Measurements from ENCODE around the gene CBLC.

GRCh38 chr19:44814517-44814916 lies 36.8 kb downstream of the CBLC start:
- TF ChIP-seq, protein P1, sequence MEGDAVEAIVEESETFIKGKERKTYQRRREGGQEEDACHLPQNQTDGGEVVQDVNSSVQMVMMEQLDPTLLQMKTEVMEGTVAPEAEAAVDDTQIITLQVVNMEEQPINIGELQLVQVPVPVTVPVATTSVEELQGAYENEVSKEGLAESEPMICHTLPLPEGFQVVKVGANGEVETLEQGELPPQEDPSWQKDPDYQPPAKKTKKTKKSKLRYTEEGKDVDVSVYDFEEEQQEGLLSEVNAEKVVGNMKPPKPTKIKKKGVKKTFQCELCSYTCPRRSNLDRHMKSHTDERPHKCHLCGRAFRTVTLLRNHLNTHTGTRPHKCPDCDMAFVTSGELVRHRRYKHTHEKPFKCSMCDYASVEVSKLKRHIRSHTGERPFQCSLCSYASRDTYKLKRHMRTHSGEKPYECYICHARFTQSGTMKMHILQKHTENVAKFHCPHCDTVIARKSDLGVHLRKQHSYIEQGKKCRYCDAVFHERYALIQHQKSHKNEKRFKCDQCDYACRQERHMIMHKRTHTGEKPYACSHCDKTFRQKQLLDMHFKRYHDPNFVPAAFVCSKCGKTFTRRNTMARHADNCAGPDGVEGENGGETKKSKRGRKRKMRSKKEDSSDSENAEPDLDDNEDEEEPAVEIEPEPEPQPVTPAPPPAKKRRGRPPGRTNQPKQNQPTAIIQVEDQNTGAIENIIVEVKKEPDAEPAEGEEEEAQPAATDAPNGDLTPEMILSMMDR (IDR thresholded peaks at IDR 0.05), result no peak
- TF ChIP-seq POLR2AphosphoS5 (IDR thresholded peaks at IDR 0.05) (no peak), EP300 (IDR thresholded peaks at IDR 0.05) (no peak)
